Measurements from ENCODE around the gene ALPI. TPM values are rescaled to one million over a fixed set of nuclear protein-coding genes. Genes with fewer than 3 reads are reported as not detected.

Gene ALPI
- total RNA-seq, 1 experiment from 2014 or later, result not detected

GRCh38 chr2:232490221-232491138, 34.5 kb downstream of the ALPI start:
- Histone ChIP-seq H3K36me3 (ENCODE audit: control insufficient read depth, insufficient read depth, low read length) (no peaks in the 10 kb centered on the region), H3K27ac (ENCODE audit: low read length) (no peak overlapping the region), H3K27me3 (ENCODE audit: control insufficient read depth, insufficient read depth, low read length) (no peaks in the 10 kb centered on the region; the same call in 1 of the 2 replicates), H3K4me1 (ENCODE audit: control insufficient read depth, insufficient read depth, low read length) (no peaks in the 10 kb centered on the region), H3K4me3 (ENCODE audit: low read depth in 2 of 2, low read length in 2 of 2) (no peak overlapping the region), H3K9me3 (ENCODE audit: control insufficient read depth, insufficient read depth, low read depth, low read length) (no peaks in the 10 kb centered on the region)
- TF ChIP-seq TCF7L2 (IDR thresholded peaks at IDR 0.05; ENCODE audit: low read depth, low read length) (no peak), SIN3A (IDR thresholded peaks at IDR 0.05; ENCODE audit: borderline replicate concordance, insufficient read depth, low read depth, low read length) (no peak), CTCF (IDR thresholded peaks at IDR 0.05) (no peak), REST (IDR thresholded peaks at IDR 0.05; ENCODE audit: insufficient read depth in 1 of 2, low read depth in 2 of 2, low read length in 1 of 2) (no peak)
- ChIA-PET CTCF (interaction anchor here (0.6 kb wide), 1 partner anchor 1301 kb away, joined by 3 read pairs; no protein-coding TSS in a partner anchor), POLR2A (no interaction called here)
- intact Hi-C loops (cut with micrococcal nuclease; ENCODE audit: unreplicated experiment) (no loop called here), in situ Hi-C loops (cut with HindIII; ENCODE audit: low pct_unique_long_range_greater_than_20kb, low sequenced_read_pairs) (no loop called here)
- no TSS peak for BruUV-seq (replicated peaks)
- DNase-seq (ENCODE audit: low read depth, low spot score) (no peak), ATAC-seq (no peak)

- BruUV-seq (replicated peaks), result no TSS peak
These were observed 35.3 kb downstream of the ALPI start for GRCh38 chr2:232491139-232491780.

More at GRCh38 chr2:232491139-232491780, 35.3 kb downstream of the ALPI start:
- H3K4me3 ChIP-seq (ENCODE audit: low read depth in 2 of 2, low read length in 2 of 2), result no peak overlapping the region
- DNase-seq (ENCODE audit: low read depth, low spot score), result no peak
- H3K9me3 ChIP-seq (ENCODE audit: control insufficient read depth, insufficient read depth, low read depth, low read length), result no peaks in the 10 kb centered on the region
- no peak for ATAC-seq
- no peaks in the 10 kb centered on the region for H3K4me1 ChIP-seq (ENCODE audit: control insufficient read depth, insufficient read depth, low read length)
- intact Hi-C loops (cut with micrococcal nuclease; ENCODE audit: unreplicated experiment), result no loop called here
- no peaks in the 10 kb centered on the region; the same call in 1 of the 2 replicates for H3K27me3 ChIP-seq (ENCODE audit: control insufficient read depth, insufficient read depth, low read length)
- CTCF ChIA-PET, result interaction anchor here (0.6 kb wide), 1 partner anchor 1302 kb away, joined by 3 read pairs; no protein-coding TSS in a partner anchor
- TF ChIP-seq CTCF (IDR thresholded peaks at IDR 0.05) (no peak), SIN3A (IDR thresholded peaks at IDR 0.05; ENCODE audit: borderline replicate concordance, insufficient read depth, low read depth, low read length) (no peak), REST (IDR thresholded peaks at IDR 0.05; ENCODE audit: insufficient read depth in 1 of 2, low read depth in 2 of 2, low read length in 1 of 2) (no peak), TCF7L2 (IDR thresholded peaks at IDR 0.05; ENCODE audit: low read depth, low read length) (no peak), POLR2AphosphoS5 (IDR thresholded peaks at IDR 0.05; ENCODE audit: low read depth, low read length) (no peak)
- no peak overlapping the region for H3K27ac ChIP-seq (ENCODE audit: low read length)
- POLR2A ChIA-PET, result no interaction called here
- in situ Hi-C loops (cut with HindIII; ENCODE audit: low pct_unique_long_range_greater_than_20kb, low sequenced_read_pairs), result no loop called here
- no peaks in the 10 kb centered on the region for H3K36me3 ChIP-seq (ENCODE audit: control insufficient read depth, insufficient read depth, low read length)
